ENCODE measurements around the gene NUP210. TPM values are rescaled to one million over a fixed set of nuclear protein-coding genes. Genes with fewer than 3 reads are reported as not detected.
"Not testable (repeated sequence)": the region's sequence is repeated elsewhere in the genome, so short reads cannot be mapped to it uniquely, and the experiment has no call there.

Gene NUP210
- 2.6 TPM for total RNA-seq
- long read RNA-seq, full-length matches to known transcripts, result 2 of 6 reads
- long read RNA-seq, partial matches to known transcripts, result 1 of 6 reads
- long read RNA-seq, other reads (novel, unspliced or antisense), result 3 of 6 reads

- no peak for DNase-seq (ENCODE audit: low spot score)
- intact Hi-C loops (cut with DNase I), result no loop called here
Measured at GRCh38 chr3:13420045-13420830, at the start of gene NUP210. Gene NUP210, minus strand, starts transcription at chr3:13420322. Its CDS starts 96 bp downstream, at chr3:13420226.

- peak; percentile 24 for DNase-seq (ENCODE audit: low spot score)
- intact Hi-C loops (cut with DNase I), result no loop called here
Measured at GRCh38 chr3:13466781-13467180, 46.7 kb upstream of the NUP210 start.

- intact Hi-C loops (cut with DNase I), result no loop called here
Measured at GRCh38 chr3:13465236-13465873, 45.2 kb upstream of the NUP210 start.

GRCh38 chr3:13463618-13464400, 43.7 kb upstream of the NUP210 start:
- intact Hi-C loops (cut with DNase I), result loop anchor here (5.0 kb wide), 1 partner anchor 157 kb away; no protein-coding TSS in a partner anchor
- DNase-seq (ENCODE audit: low spot score), result no peak

More at GRCh38 chr3:13465236-13465873, 45.2 kb upstream of the NUP210 start:
- peak; percentile 35 for DNase-seq (ENCODE audit: low spot score)

GRCh38 chr3:13462822-13463221, 42.7 kb upstream of the NUP210 start:
- DNase-seq (ENCODE audit: low spot score), result no peak

GRCh38 chr3:13462125-13462629, 42.1 kb upstream of the NUP210 start:
- intact Hi-C loops (cut with DNase I), result loop anchor here (5.0 kb wide), 1 partner anchor 155 kb away; no protein-coding TSS in a partner anchor
- DNase-seq (ENCODE audit: low spot score), result no peak

More at GRCh38 chr3:13462822-13463221, 42.7 kb upstream of the NUP210 start:
- intact Hi-C loops (cut with DNase I), result loop anchor here (5.0 kb wide), 1 partner anchor 156 kb away; no protein-coding TSS in a partner anchor

- DNase-seq (ENCODE audit: low spot score), result no peak
- intact Hi-C loops (cut with DNase I), result loop anchor here (5.0 kb wide), 1 partner anchor 154 kb away; no protein-coding TSS in a partner anchor
Measured at GRCh38 chr3:13461169-13462124, 41.3 kb upstream of the NUP210 start.

- no peak for DNase-seq (ENCODE audit: low spot score)
- intact Hi-C loops (cut with DNase I), result loop anchor here (5.0 kb wide), 1 partner anchor 153 kb away; no protein-coding TSS in a partner anchor
Measured at GRCh38 chr3:13460341-13460736, 40.2 kb upstream of the NUP210 start.

- intact Hi-C loops (cut with DNase I), result loop anchor here (5.0 to 10.0 kb wide), 2 partner anchors 152 to 175 kb away; no protein-coding TSS in a partner anchor
- DNase-seq (ENCODE audit: low spot score), result no peak
Measured at GRCh38 chr3:13459605-13460340, 39.7 kb upstream of the NUP210 start.

GRCh38 chr3:13457593-13457992, 37.5 kb upstream of the NUP210 start:
- intact Hi-C loops (cut with DNase I), result loop anchor here (10.0 kb wide), 1 partner anchor 173 kb away; no protein-coding TSS in a partner anchor

GRCh38 chr3:13455644-13456043, 35.5 kb upstream of the NUP210 start:
- DNase-seq (ENCODE audit: low spot score), result no peak
- intact Hi-C loops (cut with DNase I), result loop anchor here (10.0 kb wide), 1 partner anchor 171 kb away; no protein-coding TSS in a partner anchor

More at GRCh38 chr3:13457593-13457992, 37.5 kb upstream of the NUP210 start:
- no peak for DNase-seq (ENCODE audit: low spot score)

- DNase-seq (ENCODE audit: low spot score), result no peak
- intact Hi-C loops (cut with DNase I), result loop anchor here (2.0 to 10.0 kb wide), 3 partner anchors 105 to 360 kb away; no protein-coding TSS in a partner anchor
Measured at GRCh38 chr3:13452490-13453335, 32.6 kb upstream of the NUP210 start.

- intact Hi-C loops (cut with DNase I), result loop anchor here (5.0 to 10.0 kb wide), 2 partner anchors 104 to 166 kb away; no protein-coding TSS in a partner anchor
- no peak for DNase-seq (ENCODE audit: low spot score)
Measured at GRCh38 chr3:13451301-13451673, 31.2 kb upstream of the NUP210 start.

GRCh38 chr3:13442882-13443281, 22.8 kb upstream of the NUP210 start:
- intact Hi-C loops (cut with DNase I); DNase-seq (ENCODE audit: low spot score): not testable (repeated sequence)

- intact Hi-C loops (cut with DNase I), result no loop called here
- no peak for DNase-seq (ENCODE audit: low spot score)
Measured at GRCh38 chr3:13440204-13440817, 20.2 kb upstream of the NUP210 start.

GRCh38 chr3:13436213-13436612, 16.1 kb upstream of the NUP210 start:
- intact Hi-C loops (cut with DNase I); DNase-seq (ENCODE audit: low spot score): not testable (repeated sequence)

Measured in cardiac septum (tissue), 1 donor.